DOHH2 (cell line): ENCODE results near the gene LRRC46.

Experiments used
- H3F3A ChIP-seq: fragments of 200-600 bp; sonication (generic), shearing (Covaris generic); 2 replicates; pipeline ENCODE4 v1.6.0; 2016; ENCODE audit warnings: antibody characterized with exemption, mild to moderate bottlenecking; ENCODE audit not compliant: control insufficient read depth, insufficient read depth
- H3K27ac ChIP-seq: fragments of 200-600 bp; sonication (generic); 2 replicates; pipeline ENCODE4 v1.5.1; 2014; ENCODE audit warnings: low read depth, mild to moderate bottlenecking, low read length, moderate library complexity
- H3K27me3 ChIP-seq: fragments of 200-600 bp; sonication (generic); 2 replicates; pipeline ENCODE4 v1.6.1; 2014; ENCODE audit warnings: mild to moderate bottlenecking, low read length, mixed read lengths; ENCODE audit not compliant: control insufficient read depth
- H3K36me3 ChIP-seq: fragments of 200-600 bp; sonication (generic); 2 replicates; pipeline ENCODE4 v1.6.1; 2014; ENCODE audit warnings: mild to moderate bottlenecking, low read length, moderate library complexity, mixed read lengths; ENCODE audit not compliant: control insufficient read depth
- H3K4me1 ChIP-seq: fragments of 200-600 bp; sonication (generic); 2 replicates; pipeline ENCODE4 v1.6.1; 2014; ENCODE audit warnings: mild to moderate bottlenecking, low read length, mixed read lengths; ENCODE audit not compliant: control insufficient read depth
- H3K4me2 ChIP-seq: fragments of 200-600 bp; sonication (generic); 2 replicates; pipeline ENCODE4 v1.6.0; 2014; ENCODE audit warnings: mild to moderate bottlenecking, low read length, moderate library complexity
- H3K4me3 ChIP-seq: fragments of 200-600 bp; sonication (generic); 2 replicates; pipeline ENCODE4 v1.5.1; 2014; ENCODE audit warnings: mild to moderate bottlenecking, low read length, mixed read lengths
- H3K79me2 ChIP-seq: fragments of 200-600 bp; sonication (generic); 2 replicates; pipeline ENCODE4 v1.6.1; 2014; ENCODE audit warnings: mild to moderate bottlenecking, low read length, mixed read lengths; ENCODE audit not compliant: control insufficient read depth
- H3K9me2 ChIP-seq: fragments of 200-600 bp; sonication (generic); replicated peaks from 2 replicates; pipeline ENCODE4 v1.6.1; 2014; ENCODE audit warnings: mild to moderate bottlenecking, low read length, mixed read lengths; ENCODE audit not compliant: control insufficient read depth
- H3K9me3 ChIP-seq: fragments of 200-600 bp; sonication (generic); 2 replicates; pipeline ENCODE4 v1.6.1; 2014; ENCODE audit warnings: antibody characterized with exemption, low read length, mixed read lengths; ENCODE audit not compliant: control insufficient read depth, insufficient read depth
- H4K20me1 ChIP-seq: fragments of 200-600 bp; sonication (generic); 2 replicates; pipeline ENCODE4 v1.6.0; 2014; ENCODE audit warnings: low read depth, mild to moderate bottlenecking, antibody characterized with exemption, low read length, moderate library complexity; ENCODE audit not compliant: control insufficient read depth, insufficient read depth
- EZH2phosphoT487 ChIP-seq: fragments of 200-600 bp; sonication (generic); IDR thresholded peaks from 2 replicates; pipeline ENCODE4 v1.6.1; 2017; ENCODE audit warnings: borderline replicate concordance, mild to moderate bottlenecking, antibody characterized with exemption, low read length, moderate library complexity, mixed read lengths
- TF ChIP-seq, protein P1 (sequence below): fragments of 200-600 bp; sonication (generic); IDR thresholded peaks from one replicate; pipeline ENCODE4 v1.5.1; 2014; ENCODE audit warnings: antibody characterized with exemption, mild to moderate bottlenecking, low read depth, low read length; ENCODE audit not compliant: poor library complexity, severe bottlenecking

Gene LRRC46

DNA sequence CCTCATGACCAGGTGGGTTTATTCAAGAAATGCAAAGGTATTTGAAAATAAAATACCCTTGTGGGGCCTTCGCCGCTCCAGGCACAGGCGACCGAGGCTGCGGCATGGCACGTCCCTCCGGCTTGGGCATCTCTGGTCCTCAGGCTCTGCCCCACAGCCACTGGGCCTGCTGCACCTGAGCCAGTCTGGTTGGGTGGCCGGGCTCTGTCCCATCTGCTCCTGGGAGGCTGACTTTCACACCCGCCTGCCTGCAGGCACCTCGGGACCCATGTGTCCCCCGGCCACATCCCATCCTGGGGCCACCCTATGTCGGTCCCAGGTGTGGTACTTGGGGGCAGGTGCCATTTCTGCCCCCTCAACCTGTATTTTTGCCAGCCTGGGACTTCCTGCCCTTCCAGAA is 30.8 kb upstream of the LRRC46 start:
- H3K27me3 ChIP-seq: peaks cover 8% of the 10 kb centered on the region; the same call in 1 of the 2 replicates
- TF ChIP-seq, protein P1, sequence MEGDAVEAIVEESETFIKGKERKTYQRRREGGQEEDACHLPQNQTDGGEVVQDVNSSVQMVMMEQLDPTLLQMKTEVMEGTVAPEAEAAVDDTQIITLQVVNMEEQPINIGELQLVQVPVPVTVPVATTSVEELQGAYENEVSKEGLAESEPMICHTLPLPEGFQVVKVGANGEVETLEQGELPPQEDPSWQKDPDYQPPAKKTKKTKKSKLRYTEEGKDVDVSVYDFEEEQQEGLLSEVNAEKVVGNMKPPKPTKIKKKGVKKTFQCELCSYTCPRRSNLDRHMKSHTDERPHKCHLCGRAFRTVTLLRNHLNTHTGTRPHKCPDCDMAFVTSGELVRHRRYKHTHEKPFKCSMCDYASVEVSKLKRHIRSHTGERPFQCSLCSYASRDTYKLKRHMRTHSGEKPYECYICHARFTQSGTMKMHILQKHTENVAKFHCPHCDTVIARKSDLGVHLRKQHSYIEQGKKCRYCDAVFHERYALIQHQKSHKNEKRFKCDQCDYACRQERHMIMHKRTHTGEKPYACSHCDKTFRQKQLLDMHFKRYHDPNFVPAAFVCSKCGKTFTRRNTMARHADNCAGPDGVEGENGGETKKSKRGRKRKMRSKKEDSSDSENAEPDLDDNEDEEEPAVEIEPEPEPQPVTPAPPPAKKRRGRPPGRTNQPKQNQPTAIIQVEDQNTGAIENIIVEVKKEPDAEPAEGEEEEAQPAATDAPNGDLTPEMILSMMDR: no peak
- TF ChIP-seq EZH2phosphoT487: no peak
- H4K20me1 ChIP-seq: no peaks in the 10 kb centered on the region
- H3K4me3 ChIP-seq: no peak overlapping the region
- no peaks in the 10 kb centered on the region for H3K9me3 ChIP-seq
- no peaks in the 10 kb centered on the region for H3K9me2 ChIP-seq
- no peak overlapping the region for H3K4me2 ChIP-seq
- no peak overlapping the region for H3K27ac ChIP-seq
- no peaks in the 10 kb centered on the region for H3K4me1 ChIP-seq
- no peaks in the 10 kb centered on the region for H3K79me2 ChIP-seq
- H3F3A ChIP-seq: no peaks in the 10 kb centered on the region
- H3K36me3 ChIP-seq: no peaks in the 10 kb centered on the region

- peaks cover 8% of the 10 kb centered on the region; the same call in 1 of the 2 replicates for H3K27me3 ChIP-seq
- no peaks in the 10 kb centered on the region for H3K9me2 ChIP-seq
- H3F3A ChIP-seq: no peaks in the 10 kb centered on the region
- no peaks in the 10 kb centered on the region for H3K4me1 ChIP-seq
- H3K27ac ChIP-seq: no peak overlapping the region
- no peaks in the 10 kb centered on the region for H3K79me2 ChIP-seq
- no peaks in the 10 kb centered on the region for H4K20me1 ChIP-seq
- no peak overlapping the region for H3K4me2 ChIP-seq
- H3K9me3 ChIP-seq: no peaks in the 10 kb centered on the region
- no peak overlapping the region for H3K4me3 ChIP-seq
- H3K36me3 ChIP-seq: no peaks in the 10 kb centered on the region
- TF ChIP-seq, protein P1: no peak
- no peak for TF ChIP-seq EZH2phosphoT487
Measured at GRCh38 chr17:47801176-47801765, 30.2 kb upstream of the LRRC46 start.

DNA sequence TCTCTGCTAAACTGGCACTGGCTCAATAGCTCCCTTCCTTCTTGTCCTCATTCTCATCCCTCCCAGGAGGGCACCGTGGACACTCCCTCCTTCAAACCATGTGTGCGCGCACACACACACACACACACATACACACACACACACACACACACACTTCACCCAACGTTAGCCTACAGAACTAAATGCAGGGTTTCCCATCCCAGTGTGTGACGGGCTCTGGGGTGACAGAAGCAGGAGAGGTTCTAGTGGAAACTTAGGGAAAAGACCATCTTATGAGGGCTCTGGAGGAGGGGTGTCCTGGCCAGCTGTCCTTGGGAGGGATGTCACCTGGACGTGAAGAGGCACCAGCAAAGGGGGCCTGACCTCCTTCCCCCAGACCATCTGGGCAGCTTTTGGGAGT is 29.6 kb upstream of the LRRC46 start:
- H4K20me1 ChIP-seq: no peaks in the 10 kb centered on the region
- no peaks in the 10 kb centered on the region for H3K36me3 ChIP-seq
- H3K4me2 ChIP-seq: no peak overlapping the region
- H3K4me1 ChIP-seq: no peaks in the 10 kb centered on the region
- H3F3A ChIP-seq: no peaks in the 10 kb centered on the region
- no peak for TF ChIP-seq EZH2phosphoT487
- TF ChIP-seq, protein P1: no peak
- H3K4me3 ChIP-seq: no peak overlapping the region
- peaks cover 8% of the 10 kb centered on the region; the same call in 1 of the 2 replicates for H3K27me3 ChIP-seq
- no peak overlapping the region for H3K27ac ChIP-seq
- no peaks in the 10 kb centered on the region for H3K9me3 ChIP-seq
- no peaks in the 10 kb centered on the region for H3K79me2 ChIP-seq
- no peaks in the 10 kb centered on the region for H3K9me2 ChIP-seq
